GM23338 (cell line): Measurements from ENCODE around the gene DDX27. TPM values are rescaled to one million over a fixed set of nuclear protein-coding genes. Genes with fewer than 3 reads are reported as not detected.

ENCODE experiments used
- ATAC-seq: fragments of 200-7000 bp; cut with Tn5 transposase; 3 replicates; pipeline ENCODE4 v1.9.1; 2020
- DNase-seq: peaks from one replicate; pipeline ENCODE4 v3.0.0-alpha.2; 2015; ENCODE audit warnings: low spot score
- H2AFZ ChIP-seq: fragments of 200-600 bp; sonication (generic); 2 replicates; pipeline ENCODE4 v1.8.0; 2016; ENCODE audit warnings: antibody characterized with exemption, mild to moderate bottlenecking, moderate library complexity
- H3F3A ChIP-seq: fragments of 200-600 bp; sonication (generic); replicated peaks from 2 replicates; pipeline ENCODE4 v1.8.0; 2017; ENCODE audit warnings: antibody characterized with exemption, mixed run types, low read depth
- H3K27ac ChIP-seq: fragments of 200-600 bp; sonication (generic); 2 replicates; pipeline ENCODE4 v1.6.1; 2016; ENCODE audit warnings: low read depth
- H3K27me3 ChIP-seq: fragments of 200-600 bp; sonication (generic); 2 replicates; pipeline ENCODE4 v1.8.0; 2016; ENCODE audit warnings: mild to moderate bottlenecking, mixed run types, moderate library complexity; ENCODE audit not compliant: insufficient read depth
- H3K36me3 ChIP-seq: fragments of 200-600 bp; sonication (generic); 2 replicates; pipeline ENCODE4 v1.8.0; 2016; ENCODE audit warnings: mild to moderate bottlenecking; ENCODE audit not compliant: insufficient read depth
- H3K4me1 ChIP-seq: fragments of 200-600 bp; sonication (generic); 2 replicates; pipeline ENCODE4 v1.8.0; 2016; ENCODE audit warnings: mild to moderate bottlenecking, moderate library complexity; ENCODE audit not compliant: insufficient read depth
- H3K4me2 ChIP-seq: fragments of 200-600 bp; sonication (generic); 2 replicates; pipeline ENCODE4 v1.7.1; 2017; ENCODE audit warnings: mixed run types
- H3K4me3 ChIP-seq: fragments of 200-600 bp; sonication (generic); 2 replicates; pipeline ENCODE4 v1.6.1; 2016; ENCODE audit warnings: mixed run types
- H3K79me2 ChIP-seq: fragments of 200-600 bp; sonication (generic); replicated peaks from 2 replicates; pipeline ENCODE4 v1.8.0; 2017; ENCODE audit warnings: mild to moderate bottlenecking; ENCODE audit not compliant: insufficient read depth
- H3K9me2 ChIP-seq: fragments of 200-600 bp; sonication (generic); 2 replicates; pipeline ENCODE4 v1.8.0; 2017; ENCODE audit not compliant: insufficient read depth
- H4K20me1 ChIP-seq: fragments of 200-600 bp; sonication (generic); replicated peaks from 2 replicates; pipeline ENCODE4 v1.8.0; 2017; ENCODE audit warnings: mild to moderate bottlenecking; ENCODE audit not compliant: insufficient read depth
- H3K27ac Mint-ChIP-seq: 2 replicates; pipeline ENCODE4 v1.8.0; 2020; ENCODE audit warnings: inconsistent platforms, mild to moderate bottlenecking, moderate library complexity, mixed read lengths
- H3K27me3 Mint-ChIP-seq: 3 replicates; pipeline ENCODE4 v1.8.0; 2022; ENCODE audit warnings: low read depth, mild to moderate bottlenecking, moderate library complexity, mixed read lengths, inconsistent platforms; ENCODE audit not compliant: insufficient read depth, poor library complexity
- H3K36me3 Mint-ChIP-seq: 3 replicates; pipeline ENCODE4 v1.8.0; 2021; ENCODE audit warnings: low read depth, mild to moderate bottlenecking, inconsistent platforms, moderate library complexity, mixed read lengths
- H3K4me1 Mint-ChIP-seq: 3 replicates; pipeline ENCODE4 v1.8.0; 2020; ENCODE audit warnings: mild to moderate bottlenecking, inconsistent platforms, mixed read lengths
- H3K4me3 Mint-ChIP-seq: 3 replicates; pipeline ENCODE4 v1.8.0; 2021; ENCODE audit warnings: moderate library complexity, mild to moderate bottlenecking, inconsistent platforms, mixed read lengths
- H3K9me3 Mint-ChIP-seq: 3 replicates; pipeline ENCODE4 v1.8.0; 2020; ENCODE audit warnings: moderate library complexity, mild to moderate bottlenecking, inconsistent platforms, mixed read lengths
- CREB1 ChIP-seq: fragments of 250-450 bp; sonication (Bioruptor Pico); IDR thresholded peaks from 2 replicates; pipeline ENCODE4 v1.5.0; 2020; ENCODE audit warnings: low read depth, mild to moderate bottlenecking, moderate library complexity
- ETS1 ChIP-seq: IDR thresholded peaks from 2 replicates; pipeline ENCODE4 v1.6.1; 2016; ENCODE audit warnings: antibody characterized with exemption
- EZH2 ChIP-seq: fragments of 200-600 bp; sonication (generic); IDR thresholded peaks from one replicate; pipeline ENCODE4 v1.8.0; 2017; ENCODE audit warnings: antibody characterized with exemption, mild to moderate bottlenecking, low read depth; ENCODE audit not compliant: unreplicated experiment
- EZH2phosphoT487 ChIP-seq: fragments of 200-600 bp; sonication (generic); IDR thresholded peaks from one replicate; pipeline ENCODE4 v1.8.1; 2018; ENCODE audit warnings: antibody characterized with exemption; ENCODE audit not compliant: unreplicated experiment
- JUNB ChIP-seq: IDR thresholded peaks from one replicate; pipeline ENCODE4 v1.6.1; 2016; ENCODE audit warnings: antibody characterized with exemption; ENCODE audit not compliant: unreplicated experiment
- POLR2AphosphoS5 ChIP-seq: IDR thresholded peaks from 2 replicates; pipeline ENCODE4 v1.6.1; 2016; ENCODE audit warnings: antibody characterized with exemption, low read depth
- STAT1 ChIP-seq: IDR thresholded peaks from one replicate; pipeline ENCODE4 v1.6.1; 2016; ENCODE audit warnings: antibody characterized with exemption; ENCODE audit not compliant: unreplicated experiment
- ZNF114 ChIP-seq: fragments of 250-450 bp; sonication (Bioruptor Pico); IDR thresholded peaks from 2 replicates; pipeline ENCODE4 v1.5.0; 2020; ENCODE audit warnings: mild to moderate bottlenecking, moderate library complexity
- ZNF331 ChIP-seq: fragments of 250-450 bp; sonication (Bioruptor Pico); IDR thresholded peaks from 2 replicates; pipeline ENCODE4 v1.5.0; 2020; ENCODE audit warnings: low read depth, mild to moderate bottlenecking, moderate library complexity
- ZNF462 ChIP-seq: fragments of 250-450 bp; sonication (Bioruptor Pico); IDR thresholded peaks from 2 replicates; pipeline ENCODE4 v1.5.0; 2020; ENCODE audit warnings: mild to moderate bottlenecking, moderate library complexity
- polyA plus RNA-seq: library from polyadenylated mRNA; unstranded; fragments of >200 nt; fragmentation: Nextera tagmentation; extraction: Ambion mirVana; gene quantifications from 2 replicates; pipeline ENCODE4 v1.2.1, GENCODE V29; 2016
- total RNA-seq: library from RNA; depleted of rRNA; stranded (reverse); fragments of >200 nt; shearing (Covaris generic); gene quantifications from 2 replicates; pipeline ENCODE4 v1.2.3, GENCODE V29; 2014
- TF ChIP-seq, protein P1 (sequence below), 2 experiments: fragments of 200-600 bp in 1 of 2; sonication (generic) in 1 of 2; conservative IDR thresholded peaks; 2 replicates each; pipeline versions ENCODE4 v1.5.1 to v1.6.1; 2016 to 2017; ENCODE audit warnings: antibody characterized with exemption in 2 of 2, low read depth in 2 of 2, mild to moderate bottlenecking in 2 of 2, moderate library complexity in 1 of 2
- TF ChIP-seq, protein P2 (sequence below): IDR thresholded peaks from one replicate; pipeline ENCODE4 v1.6.1; 2018; ENCODE audit warnings: antibody characterized with exemption; ENCODE audit not compliant: unreplicated experiment

The DDX27 gene
- total and polyA plus RNA-seq, 2 experiments from 2014 or later, result 53.3 to 81.3 TPM

DNA sequence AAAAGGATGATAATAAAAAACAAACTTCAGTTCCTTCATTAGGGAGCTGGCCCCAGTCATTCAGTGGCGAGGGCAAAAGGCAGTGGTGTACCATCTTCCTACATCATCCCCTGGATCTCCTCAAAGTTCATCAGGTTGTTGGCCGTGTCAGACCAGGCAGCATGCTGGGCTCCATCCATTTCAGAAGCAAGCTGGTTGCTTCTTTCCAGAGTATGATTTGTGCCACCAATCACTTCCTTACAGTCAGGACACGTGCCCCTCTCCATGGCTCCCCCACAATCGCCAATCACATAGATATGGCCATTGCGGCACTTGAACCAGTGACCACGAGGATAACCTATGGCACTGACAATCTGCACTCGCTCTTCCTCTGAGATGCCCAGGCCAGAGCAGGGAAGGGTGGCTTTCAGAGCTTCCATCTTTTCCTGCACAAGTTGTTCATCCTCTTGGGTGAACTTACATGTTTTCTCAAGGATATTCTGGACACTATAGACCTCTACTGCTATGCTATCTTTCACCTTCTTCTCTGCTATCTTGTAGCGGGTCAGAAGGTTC is 28.0 kb downstream of the DDX27 start:
- Histone ChIP-seq H3K4me2 (no peak overlapping the region), H3K36me3 (peaks cover 37% of the 10 kb centered on the region), H3K9me2 (no peaks in the 10 kb centered on the region), H3K27me3 (no peaks in the 10 kb centered on the region), H3K4me3 (no peak overlapping the region), H2AFZ (no peak overlapping the region), H4K20me1 (peaks cover 10% of the 10 kb centered on the region), H3K79me2 (no peaks in the 10 kb centered on the region), H3K27ac (0 out of 2 replicates have a peak overlapping the region, but pooled peaks have one; percentile 59), H3K4me1 (no peaks in the 10 kb centered on the region), H3F3A (peaks cover 14% of the 10 kb centered on the region)
- H3K36me3 Mint-ChIP-seq, result peaks cover 76% of the 10 kb centered on the region
- ATAC-seq, result no peak
- no peaks in the 10 kb centered on the region for H3K4me1 Mint-ChIP-seq
- H3K4me3 Mint-ChIP-seq, result no peak overlapping the region
- H3K27me3 Mint-ChIP-seq, result peaks cover 3% of the 10 kb centered on the region
- TF ChIP-seq, protein P1, sequence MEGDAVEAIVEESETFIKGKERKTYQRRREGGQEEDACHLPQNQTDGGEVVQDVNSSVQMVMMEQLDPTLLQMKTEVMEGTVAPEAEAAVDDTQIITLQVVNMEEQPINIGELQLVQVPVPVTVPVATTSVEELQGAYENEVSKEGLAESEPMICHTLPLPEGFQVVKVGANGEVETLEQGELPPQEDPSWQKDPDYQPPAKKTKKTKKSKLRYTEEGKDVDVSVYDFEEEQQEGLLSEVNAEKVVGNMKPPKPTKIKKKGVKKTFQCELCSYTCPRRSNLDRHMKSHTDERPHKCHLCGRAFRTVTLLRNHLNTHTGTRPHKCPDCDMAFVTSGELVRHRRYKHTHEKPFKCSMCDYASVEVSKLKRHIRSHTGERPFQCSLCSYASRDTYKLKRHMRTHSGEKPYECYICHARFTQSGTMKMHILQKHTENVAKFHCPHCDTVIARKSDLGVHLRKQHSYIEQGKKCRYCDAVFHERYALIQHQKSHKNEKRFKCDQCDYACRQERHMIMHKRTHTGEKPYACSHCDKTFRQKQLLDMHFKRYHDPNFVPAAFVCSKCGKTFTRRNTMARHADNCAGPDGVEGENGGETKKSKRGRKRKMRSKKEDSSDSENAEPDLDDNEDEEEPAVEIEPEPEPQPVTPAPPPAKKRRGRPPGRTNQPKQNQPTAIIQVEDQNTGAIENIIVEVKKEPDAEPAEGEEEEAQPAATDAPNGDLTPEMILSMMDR (conservative IDR thresholded peaks at IDR 0.05; ENCODE audit: low read depth in 2 of 2), result no peak
- TF ChIP-seq ETS1, result no peak
- TF ChIP-seq, protein P2, sequence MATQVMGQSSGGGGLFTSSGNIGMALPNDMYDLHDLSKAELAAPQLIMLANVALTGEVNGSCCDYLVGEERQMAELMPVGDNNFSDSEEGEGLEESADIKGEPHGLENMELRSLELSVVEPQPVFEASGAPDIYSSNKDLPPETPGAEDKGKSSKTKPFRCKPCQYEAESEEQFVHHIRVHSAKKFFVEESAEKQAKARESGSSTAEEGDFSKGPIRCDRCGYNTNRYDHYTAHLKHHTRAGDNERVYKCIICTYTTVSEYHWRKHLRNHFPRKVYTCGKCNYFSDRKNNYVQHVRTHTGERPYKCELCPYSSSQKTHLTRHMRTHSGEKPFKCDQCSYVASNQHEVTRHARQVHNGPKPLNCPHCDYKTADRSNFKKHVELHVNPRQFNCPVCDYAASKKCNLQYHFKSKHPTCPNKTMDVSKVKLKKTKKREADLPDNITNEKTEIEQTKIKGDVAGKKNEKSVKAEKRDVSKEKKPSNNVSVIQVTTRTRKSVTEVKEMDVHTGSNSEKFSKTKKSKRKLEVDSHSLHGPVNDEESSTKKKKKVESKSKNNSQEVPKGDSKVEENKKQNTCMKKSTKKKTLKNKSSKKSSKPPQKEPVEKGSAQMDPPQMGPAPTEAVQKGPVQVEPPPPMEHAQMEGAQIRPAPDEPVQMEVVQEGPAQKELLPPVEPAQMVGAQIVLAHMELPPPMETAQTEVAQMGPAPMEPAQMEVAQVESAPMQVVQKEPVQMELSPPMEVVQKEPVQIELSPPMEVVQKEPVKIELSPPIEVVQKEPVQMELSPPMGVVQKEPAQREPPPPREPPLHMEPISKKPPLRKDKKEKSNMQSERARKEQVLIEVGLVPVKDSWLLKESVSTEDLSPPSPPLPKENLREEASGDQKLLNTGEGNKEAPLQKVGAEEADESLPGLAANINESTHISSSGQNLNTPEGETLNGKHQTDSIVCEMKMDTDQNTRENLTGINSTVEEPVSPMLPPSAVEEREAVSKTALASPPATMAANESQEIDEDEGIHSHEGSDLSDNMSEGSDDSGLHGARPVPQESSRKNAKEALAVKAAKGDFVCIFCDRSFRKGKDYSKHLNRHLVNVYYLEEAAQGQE, result no peak
- TF ChIP-seq ZNF331 (CRISPR knock-in tag), result no peak
- no peak for TF ChIP-seq ZNF114 (CRISPR knock-in tag)
- TF ChIP-seq CREB1 (CRISPR knock-in tag), result no peak
- TF ChIP-seq EZH2phosphoT487, result no peak
- TF ChIP-seq POLR2AphosphoS5, result no peak
- TF ChIP-seq ZNF462 (CRISPR knock-in tag), result no peak
- no peak for TF ChIP-seq JUNB
- TF ChIP-seq EZH2, result no peak
- no peak for TF ChIP-seq STAT1
- H3K9me3 Mint-ChIP-seq, result no peaks in the 10 kb centered on the region
- no peak overlapping the region; the same call in 1 of the 2 replicates for H3K27ac Mint-ChIP-seq
- DNase-seq, result no peak
